ENCODE data around the gene GPR78.

GPR78 gene

DNA sequence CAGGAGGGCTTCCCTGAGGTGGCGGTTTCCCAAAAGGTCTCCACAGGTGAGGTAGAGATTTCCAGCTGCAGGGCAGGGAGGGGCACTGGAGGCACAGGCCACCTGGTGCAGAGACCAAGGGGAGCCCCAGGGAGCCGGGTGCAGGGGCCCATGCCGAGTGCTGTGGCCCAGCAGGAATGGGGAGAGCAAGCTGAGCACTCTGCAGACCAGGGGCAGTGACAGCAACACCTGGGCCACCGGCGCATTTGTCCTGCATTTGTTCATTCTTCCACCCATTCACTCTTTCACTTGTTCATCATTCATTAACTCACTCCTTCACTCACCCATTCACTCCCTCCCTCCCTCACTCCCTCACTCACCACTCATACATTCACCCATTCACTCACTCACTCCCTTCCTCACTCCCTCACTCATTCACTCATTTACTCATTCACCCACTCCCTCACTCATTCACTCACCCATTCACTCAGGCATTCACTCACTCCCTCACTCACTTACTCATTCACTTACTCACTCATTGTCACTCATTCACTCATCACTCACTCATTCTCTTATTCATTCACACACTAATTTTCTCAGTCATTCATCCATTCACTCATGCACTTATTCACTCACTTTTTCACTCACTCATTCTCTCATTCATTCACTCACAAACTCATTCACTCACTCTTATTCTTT lies 28.7 kb downstream of the GPR78 start:
- Histone ChIP-seq H3K9me3 (ENCODE audit: low read length) (no peaks in the 10 kb centered on the region), H4K20me1 (ENCODE audit: insufficient read depth, low read length) (no peaks in the 10 kb centered on the region), H3K4me2 (ENCODE audit: low read length) (no peak overlapping the region), H3K4me3 (ENCODE audit: low read depth, low read length, poor library complexity, severe bottlenecking) (no peak overlapping the region), H3K9ac (ENCODE audit: low read length) (no peak overlapping the region), H3F3A (ENCODE audit: insufficient read depth, low read length) (no peaks in the 10 kb centered on the region), H3K9me2 (ENCODE audit: low read depth, low read length) (no peaks in the 10 kb centered on the region), H3K4me1 (ENCODE audit: insufficient read depth, low read length, severe bottlenecking) (no peaks in the 10 kb centered on the region), H3K36me3 (ENCODE audit: insufficient read depth, low read length) (no peaks in the 10 kb centered on the region), H3K27me3 (ENCODE audit: insufficient read depth, low read length) (no peaks in the 10 kb centered on the region), H3K79me2 (ENCODE audit: insufficient read depth, low read length) (no peaks in the 10 kb centered on the region), H3K27ac (ENCODE audit: low read depth, low read length, poor library complexity, severe bottlenecking) (no peak overlapping the region), H2AFZ (ENCODE audit: low read length) (no peak overlapping the region)
- TF ChIP-seq, protein P1, sequence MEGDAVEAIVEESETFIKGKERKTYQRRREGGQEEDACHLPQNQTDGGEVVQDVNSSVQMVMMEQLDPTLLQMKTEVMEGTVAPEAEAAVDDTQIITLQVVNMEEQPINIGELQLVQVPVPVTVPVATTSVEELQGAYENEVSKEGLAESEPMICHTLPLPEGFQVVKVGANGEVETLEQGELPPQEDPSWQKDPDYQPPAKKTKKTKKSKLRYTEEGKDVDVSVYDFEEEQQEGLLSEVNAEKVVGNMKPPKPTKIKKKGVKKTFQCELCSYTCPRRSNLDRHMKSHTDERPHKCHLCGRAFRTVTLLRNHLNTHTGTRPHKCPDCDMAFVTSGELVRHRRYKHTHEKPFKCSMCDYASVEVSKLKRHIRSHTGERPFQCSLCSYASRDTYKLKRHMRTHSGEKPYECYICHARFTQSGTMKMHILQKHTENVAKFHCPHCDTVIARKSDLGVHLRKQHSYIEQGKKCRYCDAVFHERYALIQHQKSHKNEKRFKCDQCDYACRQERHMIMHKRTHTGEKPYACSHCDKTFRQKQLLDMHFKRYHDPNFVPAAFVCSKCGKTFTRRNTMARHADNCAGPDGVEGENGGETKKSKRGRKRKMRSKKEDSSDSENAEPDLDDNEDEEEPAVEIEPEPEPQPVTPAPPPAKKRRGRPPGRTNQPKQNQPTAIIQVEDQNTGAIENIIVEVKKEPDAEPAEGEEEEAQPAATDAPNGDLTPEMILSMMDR (IDR thresholded peaks at IDR 0.05; ENCODE audit: low read length) = no peak
- no peak for TF ChIP-seq EZH2 (IDR thresholded peaks at IDR 0.05; ENCODE audit: borderline replicate concordance, low read length)

DNA sequence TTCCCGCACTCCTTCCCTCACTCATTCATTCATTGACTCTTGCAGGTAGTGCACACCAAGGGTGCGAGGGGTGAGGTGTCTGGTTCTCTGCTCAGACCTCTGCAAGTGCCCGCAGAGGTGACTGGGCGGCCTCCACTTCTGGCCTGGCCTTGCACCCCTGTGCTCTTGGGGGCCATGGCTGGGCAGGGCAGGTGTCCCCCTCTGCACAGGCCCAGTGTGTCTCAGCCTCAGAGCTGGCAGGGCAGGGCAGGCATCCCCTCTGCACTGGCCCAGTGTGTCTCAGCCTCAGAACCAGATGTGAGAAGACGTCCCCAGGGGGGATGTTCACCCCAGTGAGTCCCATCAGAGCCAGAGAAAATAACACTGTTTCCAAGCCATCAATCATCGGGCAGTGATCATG lies 29.2 kb downstream of the GPR78 start:
- no peaks in the 10 kb centered on the region for H3K27me3 ChIP-seq (ENCODE audit: insufficient read depth, low read length)
- H4K20me1 ChIP-seq (ENCODE audit: insufficient read depth, low read length) = no peaks in the 10 kb centered on the region
- no peak overlapping the region for H3K4me3 ChIP-seq (ENCODE audit: low read depth, low read length, poor library complexity, severe bottlenecking)
- no peak overlapping the region for H3K9ac ChIP-seq (ENCODE audit: low read length)
- no peaks in the 10 kb centered on the region for H3K9me2 ChIP-seq (ENCODE audit: low read depth, low read length)
- H3K36me3 ChIP-seq (ENCODE audit: insufficient read depth, low read length) = no peaks in the 10 kb centered on the region
- no peak overlapping the region for H3K27ac ChIP-seq (ENCODE audit: low read depth, low read length, poor library complexity, severe bottlenecking)
- no peak overlapping the region for H2AFZ ChIP-seq (ENCODE audit: low read length)
- TF ChIP-seq EZH2 (IDR thresholded peaks at IDR 0.05; ENCODE audit: borderline replicate concordance, low read length) = no peak
- TF ChIP-seq, protein P1 (IDR thresholded peaks at IDR 0.05; ENCODE audit: low read length) = no peak
- no peaks in the 10 kb centered on the region for H3K79me2 ChIP-seq (ENCODE audit: insufficient read depth, low read length)
- no peaks in the 10 kb centered on the region for H3K9me3 ChIP-seq (ENCODE audit: low read length)
- no peak overlapping the region for H3K4me2 ChIP-seq (ENCODE audit: low read length)
- no peaks in the 10 kb centered on the region for H3K4me1 ChIP-seq (ENCODE audit: insufficient read depth, low read length, severe bottlenecking)
- no peaks in the 10 kb centered on the region for H3F3A ChIP-seq (ENCODE audit: insufficient read depth, low read length)

DNA sequence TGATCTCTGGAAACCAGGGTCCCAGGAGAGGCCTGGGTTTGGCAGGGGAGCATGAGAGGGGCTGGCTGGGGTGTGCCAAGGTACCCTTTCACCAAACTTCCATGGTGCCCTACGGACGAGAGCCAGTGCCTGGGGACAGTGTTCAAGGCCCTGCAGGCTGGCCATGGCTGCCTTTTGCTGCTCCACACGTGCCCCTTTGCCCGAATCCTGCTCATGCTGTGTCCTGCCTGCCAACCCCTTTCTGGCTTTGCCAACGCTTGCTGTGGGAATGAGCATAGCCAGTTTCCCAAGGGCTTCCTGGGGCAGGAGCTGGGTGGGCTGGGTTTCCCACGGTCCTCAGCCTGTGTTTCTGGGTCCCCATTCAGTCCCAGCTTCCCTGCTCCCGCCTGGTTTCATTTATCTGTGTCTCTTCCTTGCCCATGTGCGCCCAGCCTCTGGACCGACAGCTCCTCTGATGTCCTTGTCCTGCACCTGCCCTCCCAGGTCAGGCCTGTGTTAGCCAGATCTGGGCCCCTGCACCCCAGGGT lies 29.7 kb downstream of the GPR78 start:
- no peaks in the 10 kb centered on the region for H3K79me2 ChIP-seq (ENCODE audit: insufficient read depth, low read length)
- H3K4me1 ChIP-seq (ENCODE audit: insufficient read depth, low read length, severe bottlenecking) = no peaks in the 10 kb centered on the region
- H3K27me3 ChIP-seq (ENCODE audit: insufficient read depth, low read length) = no peaks in the 10 kb centered on the region
- no peaks in the 10 kb centered on the region for H3F3A ChIP-seq (ENCODE audit: insufficient read depth, low read length)
- no peak overlapping the region for H3K4me3 ChIP-seq (ENCODE audit: low read depth, low read length, poor library complexity, severe bottlenecking)
- TF ChIP-seq, protein P1 (IDR thresholded peaks at IDR 0.05; ENCODE audit: low read length) = no peak
- no peak for TF ChIP-seq EZH2 (IDR thresholded peaks at IDR 0.05; ENCODE audit: borderline replicate concordance, low read length)
- no peak overlapping the region for H3K27ac ChIP-seq (ENCODE audit: low read depth, low read length, poor library complexity, severe bottlenecking)
- no peaks in the 10 kb centered on the region for H3K9me3 ChIP-seq (ENCODE audit: low read length)
- no peak overlapping the region for H3K4me2 ChIP-seq (ENCODE audit: low read length)
- no peaks in the 10 kb centered on the region for H4K20me1 ChIP-seq (ENCODE audit: insufficient read depth, low read length)
- no peaks in the 10 kb centered on the region for H3K9me2 ChIP-seq (ENCODE audit: low read depth, low read length)
- H3K36me3 ChIP-seq (ENCODE audit: insufficient read depth, low read length) = no peaks in the 10 kb centered on the region
- H2AFZ ChIP-seq (ENCODE audit: low read length) = no peak overlapping the region
- H3K9ac ChIP-seq (ENCODE audit: low read length) = no peak overlapping the region

All from OCI-LY1 (cell line).